ENCODE results near the gene SH2D1A. TPM values are rescaled to one million over a fixed set of nuclear protein-coding genes. Genes with fewer than 3 reads are reported as not detected.
"Not testable (repeated sequence)": the region's sequence is repeated elsewhere in the genome, so short reads cannot be mapped to it uniquely, and the experiment has no call there.

SH2D1A gene
- total RNA-seq, 1 donor from 2014 or later, result 1.9 TPM

GRCh38 chrX:124332481-124333424, 13.6 kb upstream of the SH2D1A start, which contains the start of gene TEX13D:
TSS of gene TEX13D (plus strand) at chrX:124332660. CDS start at chrX:124332918, 258 bp downstream.
- H3K9me3 Mint-ChIP-seq, result peaks cover 6% of the 10 kb centered on the region
- no peak for DNase-seq (ENCODE audit: low read depth, low spot score)
- no peak for TF ChIP-seq CTCF (conservative IDR thresholded peaks at IDR 0.05)
- H3K4me3 Mint-ChIP-seq, result no peak within 1 kb of the TSS
- H3K36me3 Mint-ChIP-seq (ENCODE audit: low read depth), result peaks cover 2% of the 10 kb centered on the region
- peaks cover 10% of the 10 kb centered on the region for H3K4me1 Mint-ChIP-seq
- no peaks in the 10 kb centered on the region for H3K27me3 Mint-ChIP-seq (ENCODE audit: low read depth)
- H3K27ac Mint-ChIP-seq (ENCODE audit: unreplicated experiment), result peak within 1 kb of the TSS; percentile 91

DNA sequence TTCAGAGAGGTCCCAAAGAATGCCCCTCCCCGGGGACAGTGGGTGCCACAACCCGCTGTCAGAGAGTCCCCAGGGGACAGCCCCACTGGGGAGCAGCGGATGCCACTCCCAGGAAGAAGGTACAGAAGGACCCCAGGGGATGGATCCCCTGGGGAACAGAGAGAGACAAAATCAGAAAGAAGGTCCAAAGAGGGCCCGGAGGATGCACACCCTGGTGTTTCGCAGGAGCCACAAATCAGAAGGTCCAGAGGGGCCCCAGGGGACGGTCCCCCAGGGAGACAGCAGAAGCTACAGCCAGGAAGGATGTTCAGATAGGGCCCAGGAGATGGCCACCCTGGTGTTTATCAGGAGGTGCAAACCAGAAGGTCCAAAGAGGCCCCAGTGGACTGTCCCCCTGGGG, 12.5 kb upstream of the SH2D1A start:
- Mint-ChIP-seq H3K4me3 (no peak overlapping the region), H3K27ac (ENCODE audit: unreplicated experiment) (no peak overlapping the region), H3K27me3 (ENCODE audit: low read depth) (no peaks in the 10 kb centered on the region), H3K4me1 (peaks cover 6% of the 10 kb centered on the region), H3K9me3 (peaks cover 4% of the 10 kb centered on the region), H3K36me3 (ENCODE audit: low read depth) (peaks cover 2% of the 10 kb centered on the region)
- no peak for TF ChIP-seq CTCF (conservative IDR thresholded peaks at IDR 0.05)
- no peak for DNase-seq (ENCODE audit: low read depth, low spot score)

- H3K4me1 Mint-ChIP-seq; H3K4me3 Mint-ChIP-seq; H3K27ac Mint-ChIP-seq (ENCODE audit: unreplicated experiment); H3K36me3 Mint-ChIP-seq (ENCODE audit: low read depth); H3K9me3 Mint-ChIP-seq; DNase-seq (ENCODE audit: low read depth, low spot score); H3K27me3 Mint-ChIP-seq (ENCODE audit: low read depth): not testable (repeated sequence)
Observed at GRCh38 chrX:124334555-124334954, 11.8 kb upstream of the SH2D1A start.

DNA sequence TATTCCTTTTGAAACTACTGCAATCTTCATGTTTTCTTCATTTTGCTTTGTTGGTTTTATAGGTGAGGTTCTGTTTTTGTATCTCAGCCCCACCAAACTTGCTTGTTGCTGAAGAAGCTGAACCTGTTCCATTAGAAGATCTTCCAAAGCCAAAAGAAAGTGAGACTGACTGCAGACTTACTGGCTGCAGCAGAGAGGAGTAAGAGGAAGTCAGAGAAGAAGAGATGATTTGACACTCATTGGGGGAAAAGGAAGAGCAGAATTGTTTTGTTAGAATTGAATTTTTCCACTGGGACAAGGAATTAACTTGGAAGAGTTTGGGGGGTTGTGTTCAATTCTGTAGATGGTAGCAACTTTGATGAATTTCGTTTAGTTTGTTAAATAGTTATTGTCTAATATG, 10.8 kb upstream of the SH2D1A start:
- TF ChIP-seq CTCF (conservative IDR thresholded peaks at IDR 0.05), result no peak
- Mint-ChIP-seq H3K27ac (ENCODE audit: unreplicated experiment) (no peak overlapping the region), H3K9me3 (peaks cover 3% of the 10 kb centered on the region), H3K27me3 (ENCODE audit: low read depth) (no peaks in the 10 kb centered on the region), H3K4me1 (no peaks in the 10 kb centered on the region), H3K36me3 (ENCODE audit: low read depth) (peaks cover 2% of the 10 kb centered on the region), H3K4me3 (no peak overlapping the region)
- DNase-seq (ENCODE audit: low read depth, low spot score), result no peak

DNA sequence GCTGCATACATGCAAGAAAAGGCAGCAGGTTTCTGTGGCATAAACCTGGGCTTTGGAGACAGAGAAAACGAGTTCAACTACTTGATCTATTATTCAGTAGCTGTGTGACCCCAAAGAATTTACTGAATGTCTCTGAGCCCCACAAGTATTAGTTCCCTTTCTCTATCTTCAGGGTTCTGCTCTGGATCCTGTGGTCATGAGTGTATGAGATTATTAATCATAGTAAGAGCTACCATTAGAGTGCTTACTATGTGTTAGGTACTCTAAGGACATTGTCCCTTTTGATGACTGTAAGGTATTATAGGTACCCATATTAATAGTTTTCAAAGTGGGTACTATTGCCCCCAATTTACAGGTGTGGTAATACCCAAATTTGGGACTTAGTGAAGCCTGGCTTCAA, 8.4 kb upstream of the SH2D1A start:
- Mint-ChIP-seq H3K4me3 (no peak overlapping the region), H3K4me1 (peaks cover 15% of the 10 kb centered on the region), H3K36me3 (ENCODE audit: low read depth) (no peaks in the 10 kb centered on the region), H3K9me3 (no peaks in the 10 kb centered on the region), H3K27ac (ENCODE audit: unreplicated experiment) (no peak overlapping the region), H3K27me3 (ENCODE audit: low read depth) (no peaks in the 10 kb centered on the region)
- no peak for DNase-seq (ENCODE audit: low read depth, low spot score)
- no peak for TF ChIP-seq CTCF (conservative IDR thresholded peaks at IDR 0.05)

Measured in neural crest cell (in vitro differentiated cells).